Measurements from ENCODE around the gene THAP7. TPM values are rescaled to one million over a fixed set of nuclear protein-coding genes. Genes with fewer than 3 reads are reported as not detected.

THAP7 gene
- total RNA-seq, 1 donor from 2014 or later = 12.2 TPM

GRCh38 chr22:20966883-20967696 lies 34.8 kb downstream of the THAP7 start, which contains the start of gene AIFM3:
Gene AIFM3 (plus strand): TSS chr22:20967255. CDS start chr22:20967945, 690 bp downstream.
- no peaks in the 10 kb centered on the region for H4K20me1 ChIP-seq (ENCODE audit: insufficient read depth, low read length)
- peaks cover 14% of the 10 kb centered on the region for H3K27me3 ChIP-seq (ENCODE audit: insufficient read depth, low read length)
- Mint-ChIP-seq H3K4me3 (ENCODE audit: unreplicated experiment) (no peak within 1 kb of the TSS), H3K27ac (ENCODE audit: unreplicated experiment) (peak within 1 kb of the TSS; percentile 7), H3K9me3 (ENCODE audit: unreplicated experiment) (no peaks in the 10 kb centered on the region), H3K36me3 (ENCODE audit: low read depth, unreplicated experiment) (no peaks in the 10 kb centered on the region), H3K4me1 (ENCODE audit: low read depth, unreplicated experiment) (no peaks in the 10 kb centered on the region), H3K27me3 (ENCODE audit: low read depth, unreplicated experiment) (peaks cover 31% of the 10 kb centered on the region)
- FAIRE-seq (no peak), DNase-seq (ENCODE audit: low read depth) (no peak)
- H3K4me1 ChIP-seq (ENCODE audit: insufficient read depth, low read length) = no peaks in the 10 kb centered on the region
- H3K4me2 ChIP-seq (ENCODE audit: low read length) = no peak within 1 kb of the TSS
- no peak within 1 kb of the TSS for H3K9ac ChIP-seq (ENCODE audit: low read length)
- H3K27ac ChIP-seq (ENCODE audit: low read depth, low read length) = no peak within 1 kb of the TSS
- H3K9me3 ChIP-seq (ENCODE audit: insufficient read depth, low read depth, low read length) = no peaks in the 10 kb centered on the region
- no peaks in the 10 kb centered on the region for H3K36me3 ChIP-seq (ENCODE audit: insufficient read depth, low read length)
- H2AFZ ChIP-seq (ENCODE audit: low read depth, low read length) = no peak within 1 kb of the TSS
- no peak for TF ChIP-seq EZH2 (IDR thresholded peaks at IDR 0.05; ENCODE audit: insufficient read depth, low read length)
- TF ChIP-seq CTCF (IDR thresholded peaks at IDR 0.05; ENCODE audit: insufficient read depth, low read depth, low read length) = no peak
- H3K79me2 ChIP-seq (ENCODE audit: insufficient read depth, low read length) = no peaks in the 10 kb centered on the region
- no peak within 1 kb of the TSS for H3K4me3 ChIP-seq (ENCODE audit: insufficient read depth, low read depth, low read length)

- Mint-ChIP-seq H3K27ac (ENCODE audit: unreplicated experiment) (no peak overlapping the region), H3K9me3 (ENCODE audit: unreplicated experiment) (no peaks in the 10 kb centered on the region), H3K4me3 (ENCODE audit: unreplicated experiment) (no peak overlapping the region), H3K36me3 (ENCODE audit: low read depth, unreplicated experiment) (no peaks in the 10 kb centered on the region), H3K4me1 (ENCODE audit: low read depth, unreplicated experiment) (peaks cover 2% of the 10 kb centered on the region), H3K27me3 (ENCODE audit: low read depth, unreplicated experiment) (peaks cover 31% of the 10 kb centered on the region)
- no peak for TF ChIP-seq EZH2 (IDR thresholded peaks at IDR 0.05; ENCODE audit: insufficient read depth, low read length)
- no peak for TF ChIP-seq CTCF (IDR thresholded peaks at IDR 0.05; ENCODE audit: insufficient read depth, low read depth, low read length)
- Histone ChIP-seq H4K20me1 (ENCODE audit: insufficient read depth, low read length) (no peaks in the 10 kb centered on the region), H3K4me2 (ENCODE audit: low read length) (no peak overlapping the region), H3K9ac (ENCODE audit: low read length) (no peak overlapping the region), H2AFZ (ENCODE audit: low read depth, low read length) (no peak overlapping the region), H3K36me3 (ENCODE audit: insufficient read depth, low read length) (no peaks in the 10 kb centered on the region), H3K4me1 (ENCODE audit: insufficient read depth, low read length) (no peaks in the 10 kb centered on the region), H3K79me2 (ENCODE audit: insufficient read depth, low read length) (no peaks in the 10 kb centered on the region), H3K27me3 (ENCODE audit: insufficient read depth, low read length) (peaks cover 14% of the 10 kb centered on the region), H3K4me3 (ENCODE audit: insufficient read depth, low read depth, low read length) (no peak overlapping the region), H3K9me3 (ENCODE audit: insufficient read depth, low read depth, low read length) (no peaks in the 10 kb centered on the region), H3K27ac (ENCODE audit: low read depth, low read length) (no peak overlapping the region)
- DNase-seq (ENCODE audit: low read depth) = no peak
- no peak for FAIRE-seq
Measured at GRCh38 chr22:20965888-20966855, 35.7 kb downstream of the THAP7 start.
